Cardiac fibroblast (primary cell): ENCODE data around the gene PTCD1.

Experiments
- DNase-seq, 2 donors: peaks; one replicate each; pipeline versions ENCODE4 v3.0.0 to v3.0.0-alpha.2; 2010; ENCODE audit warnings: low read depth in 2 of 2
- H3K4me3 ChIP-seq, 2 donors: replicated peaks in 1 of 2; 1 replicate in 1 of 2; 2 replicates in 1 of 2; pipeline ENCODE4 v1.5.1; 2011; ENCODE audit warnings: low read depth in 2 of 2, low read length in 2 of 2, mild to moderate bottlenecking in 2 of 2, moderate library complexity in 1 of 2
- CTCF ChIP-seq: IDR thresholded peaks from one replicate; pipeline ENCODE4 v1.5.1; 2011; ENCODE audit warnings: low read depth, mild to moderate bottlenecking, low read length, inconsistent platforms

PTCD1 gene

GRCh38 chr7:99438573-99439480 is at the start of gene PTCD1, which contains the start of gene CPSF4:
PTCD1 (minus strand) TSS chr7:99438798; CDS start chr7:99435242, 3,556 bp downstream.
CPSF4 (plus strand) TSS chr7:99438943; CDS start chr7:99439083, 140 bp downstream.
- H3K4me3 ChIP-seq, result peak within 1 kb of the TSS; percentile 97 to 99
- DNase-seq, result peak; percentile 95 to 96
- TF ChIP-seq CTCF, result no peak

- DNase-seq, result no peak
These were observed 46.5 kb upstream of the PTCD1 start for GRCh38 chr7:99485094-99485493.

GRCh38 chr7:99478464-99479440 is 40.2 kb upstream of the PTCD1 start:
- no peak for TF ChIP-seq CTCF
- DNase-seq, result no peak
- no peak overlapping the region for H3K4me3 ChIP-seq

More at GRCh38 chr7:99485094-99485493, 46.5 kb upstream of the PTCD1 start:
- H3K4me3 ChIP-seq, result no peak overlapping the region
- TF ChIP-seq CTCF, result no peak

GRCh38 chr7:99476107-99476506 is 37.5 kb upstream of the PTCD1 start:
- no peak for TF ChIP-seq CTCF
- DNase-seq, result no peak
- H3K4me3 ChIP-seq, result no peak overlapping the region

GRCh38 chr7:99473315-99473596 is 34.7 kb upstream of the PTCD1 start:
- TF ChIP-seq CTCF, result no peak
- DNase-seq, result peak; percentile 73 to 78
- peak overlapping the region; percentile 91 to 93 for H3K4me3 ChIP-seq

- TF ChIP-seq CTCF, result no peak
- peak; percentile 97 for DNase-seq
- H3K4me3 ChIP-seq, result peak within 1 kb of the TSS; percentile 91 to 93
These were observed 34.1 kb upstream of the PTCD1 start, which contains the start of gene ZNF789 for GRCh38 chr7:99472561-99473314. ZNF789 (plus strand) TSS chr7:99472890; CDS start chr7:99476457, 3,567 bp downstream.
